Measurements from ENCODE around the gene CA7.

GRCh38 chr16:66886321-66886720, 42.1 kb downstream of the CA7 start:
- TF ChIP-seq POLR2A (IDR thresholded peaks at IDR 0.05) (no peak), CTCF (IDR thresholded peaks at IDR 0.05) (no peak)
